ENCODE data around the gene GNAI3.

DNA sequence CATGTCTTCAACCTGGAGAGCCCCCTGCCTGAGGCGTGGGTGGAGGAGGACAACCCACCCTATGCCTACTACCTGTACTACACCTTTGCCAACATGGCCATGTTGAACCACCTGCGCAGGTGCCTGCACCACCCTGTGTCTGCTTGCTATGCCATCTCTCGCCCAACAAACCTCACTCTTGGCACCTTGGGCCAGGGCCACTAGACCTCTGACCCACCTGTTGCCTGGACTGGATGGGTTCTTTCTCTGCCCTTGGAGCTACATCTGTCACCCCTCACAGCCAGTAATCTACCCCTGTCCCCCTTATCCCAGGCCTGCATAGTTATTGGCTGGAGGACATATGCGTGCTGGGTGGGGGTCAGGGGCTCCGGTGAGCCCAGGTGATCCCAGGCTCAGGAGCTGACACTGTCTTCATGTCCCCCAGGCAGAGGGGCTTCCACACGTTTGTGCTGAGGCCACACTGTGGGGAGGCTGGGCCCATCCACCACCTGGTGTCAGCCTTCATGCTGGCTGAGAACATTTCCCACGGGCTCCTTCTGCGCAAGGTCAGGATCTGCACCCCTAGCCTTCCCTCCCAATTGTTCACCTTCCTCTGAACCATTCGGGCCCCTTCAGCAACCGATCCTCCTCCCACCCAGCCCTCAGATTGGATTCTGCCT, 81.1 kb downstream of the GNAI3 start:
- TF ChIP-seq, protein P1, sequence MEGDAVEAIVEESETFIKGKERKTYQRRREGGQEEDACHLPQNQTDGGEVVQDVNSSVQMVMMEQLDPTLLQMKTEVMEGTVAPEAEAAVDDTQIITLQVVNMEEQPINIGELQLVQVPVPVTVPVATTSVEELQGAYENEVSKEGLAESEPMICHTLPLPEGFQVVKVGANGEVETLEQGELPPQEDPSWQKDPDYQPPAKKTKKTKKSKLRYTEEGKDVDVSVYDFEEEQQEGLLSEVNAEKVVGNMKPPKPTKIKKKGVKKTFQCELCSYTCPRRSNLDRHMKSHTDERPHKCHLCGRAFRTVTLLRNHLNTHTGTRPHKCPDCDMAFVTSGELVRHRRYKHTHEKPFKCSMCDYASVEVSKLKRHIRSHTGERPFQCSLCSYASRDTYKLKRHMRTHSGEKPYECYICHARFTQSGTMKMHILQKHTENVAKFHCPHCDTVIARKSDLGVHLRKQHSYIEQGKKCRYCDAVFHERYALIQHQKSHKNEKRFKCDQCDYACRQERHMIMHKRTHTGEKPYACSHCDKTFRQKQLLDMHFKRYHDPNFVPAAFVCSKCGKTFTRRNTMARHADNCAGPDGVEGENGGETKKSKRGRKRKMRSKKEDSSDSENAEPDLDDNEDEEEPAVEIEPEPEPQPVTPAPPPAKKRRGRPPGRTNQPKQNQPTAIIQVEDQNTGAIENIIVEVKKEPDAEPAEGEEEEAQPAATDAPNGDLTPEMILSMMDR (IDR thresholded peaks at IDR 0.05), result no peak
- TF ChIP-seq POLR2AphosphoS5 (IDR thresholded peaks at IDR 0.05) (no peak), POLR2A (IDR thresholded peaks at IDR 0.05; ENCODE audit: low read depth) (no peak)

Data from esophagus muscularis mucosa (tissue), 3 donors.